ENCODE data around the gene DHPS.
"Not testable (repeated sequence)": the region's sequence is repeated elsewhere in the genome, so short reads cannot be mapped to it uniquely, and the experiment has no call there.

DHPS gene

GRCh38 chr19:12705654-12706331 lies 24.1 kb upstream of the DHPS start:
- no peak for DNase-seq (ENCODE audit: low read depth in 2 of 2)

- no peak for DNase-seq (ENCODE audit: low read depth in 2 of 2)
Observed at GRCh38 chr19:12705169-12705568, 23.5 kb upstream of the DHPS start.

GRCh38 chr19:12703046-12703445 lies 21.4 kb upstream of the DHPS start:
- no peak for DNase-seq (ENCODE audit: low read depth in 2 of 2)

GRCh38 chr19:12701596-12702282 lies 20.1 kb upstream of the DHPS start:
- no peak for DNase-seq (ENCODE audit: low read depth in 2 of 2)

- DNase-seq (ENCODE audit: low read depth in 2 of 2) = no peak
Observed at GRCh38 chr19:12698138-12698537, 16.5 kb upstream of the DHPS start.

GRCh38 chr19:12697425-12697824 lies 15.7 kb upstream of the DHPS start:
- not testable (repeated sequence) for DNase-seq (ENCODE audit: low read depth in 2 of 2)

GRCh38 chr19:12696366-12697335 lies 15.0 kb upstream of the DHPS start, which contains the start of gene FBXW9:
TSS of gene FBXW9 (minus strand) at chr19:12696631. CDS start at chr19:12696581, 50 bp downstream.
- DNase-seq (ENCODE audit: low read depth in 2 of 2) = peak; percentile 94 to 98

GRCh38 chr19:12695997-12696365 lies 14.3 kb upstream of the DHPS start:
- DNase-seq (ENCODE audit: low read depth in 2 of 2) = no peak

- DNase-seq (ENCODE audit: low read depth in 2 of 2) = no peak
Observed at GRCh38 chr19:12695514-12695913, 13.8 kb upstream of the DHPS start.

- no peak for DNase-seq (ENCODE audit: low read depth in 2 of 2)
Observed at GRCh38 chr19:12695096-12695495, 13.4 kb upstream of the DHPS start.

GRCh38 chr19:12694641-12695040 lies 13.0 kb upstream of the DHPS start:
- DNase-seq (ENCODE audit: low read depth in 2 of 2) = no peak

GRCh38 chr19:12692960-12693359 lies 11.3 kb upstream of the DHPS start:
- DNase-seq (ENCODE audit: low read depth in 2 of 2) = no peak

- no peak for DNase-seq (ENCODE audit: low read depth in 2 of 2)
Observed at GRCh38 chr19:12689581-12690216, 8.0 kb upstream of the DHPS start.

GRCh38 chr19:12689012-12689411 lies 7.3 kb upstream of the DHPS start:
- no peak for DNase-seq (ENCODE audit: low read depth in 2 of 2)

GRCh38 chr19:12687496-12688196 lies 6.0 kb upstream of the DHPS start, which contains the start of gene GNG14:
TSS of gene GNG14 (plus strand) at chr19:12687998. CDS start at chr19:12688049, 51 bp downstream.
- DNase-seq (ENCODE audit: low read depth in 2 of 2) = no peak

GRCh38 chr19:12685831-12686230 lies 4.2 kb upstream of the DHPS start:
- DNase-seq (ENCODE audit: low read depth in 2 of 2) = no peak

- no peak for DNase-seq (ENCODE audit: low read depth in 2 of 2)
Observed at GRCh38 chr19:12680034-12680433, 1.6 kb downstream of the DHPS start.

GRCh38 chr19:12678039-12678438 lies 3.6 kb downstream of the DHPS start:
- DNase-seq (ENCODE audit: low read depth in 2 of 2) = not testable (repeated sequence)

GRCh38 chr19:12676928-12677327 lies 4.8 kb downstream of the DHPS start:
- no peak for DNase-seq (ENCODE audit: low read depth in 2 of 2)

GRCh38 chr19:12676384-12676792 lies 5.3 kb downstream of the DHPS start:
- peak; percentile 67 to 73 for DNase-seq (ENCODE audit: low read depth in 2 of 2)

GRCh38 chr19:12675940-12676339 lies 5.7 kb downstream of the DHPS start:
- DNase-seq (ENCODE audit: low read depth in 2 of 2) = no peak

Measured in stimulated activated CD8-positive, alpha-beta memory T cell treated with anti-CD3 and anti-CD28 coated beads, Interleukin-7, amount 100 ng/mL, for 4 hours (primary cell).